Mesodermal cell (in vitro differentiated cells): Measurements from ENCODE around the gene POGLUT3.

Experiments
- H3K27ac ChIP-seq: 2 replicates; pipeline ENCODE4 v1.7.0; 2013; ENCODE audit warnings: mild to moderate bottlenecking, low read depth, low read length, moderate library complexity; ENCODE audit not compliant: severe bottlenecking
- H3K36me3 ChIP-seq: 2 replicates; pipeline ENCODE4 v1.7.1; 2013; ENCODE audit warnings: mild to moderate bottlenecking, low read length, moderate library complexity; ENCODE audit not compliant: control insufficient read depth, insufficient read depth
- H3K4me1 ChIP-seq: one replicate; pipeline ENCODE4 v1.7.1; 2013; ENCODE audit warnings: mild to moderate bottlenecking, low read length; ENCODE audit not compliant: insufficient read depth, control insufficient read depth, poor library complexity, severe bottlenecking
- H3K4me3 ChIP-seq: 2 replicates; pipeline ENCODE4 v1.7.0; 2013; ENCODE audit warnings: low read length, control low read depth, mild to moderate bottlenecking; ENCODE audit not compliant: insufficient read depth, poor library complexity, severe bottlenecking; ENCODE audit errors: extremely low read depth
- H3K9me3 ChIP-seq: 2 replicates; pipeline ENCODE4 v1.7.1; 2013; ENCODE audit warnings: mild to moderate bottlenecking, low read length, moderate library complexity; ENCODE audit not compliant: control insufficient read depth
- WGBS, 2 experiments: methylation state at CpG; one replicate each; pipeline ENCODE4 v1.1.5; 2013; ENCODE audit warnings: missing lambda C conversion rate in 2 of 2; ENCODE audit not compliant: insufficient coverage in 2 of 2; 5-methylcytosine and 5-hydroxymethylcytosine counted together

POGLUT3 gene

GRCh38 chr11:108527382-108527781, 29.2 kb upstream of the POGLUT3 start:
- Histone ChIP-seq H3K27ac (no peak overlapping the region), H3K4me3 (no peak overlapping the region), H3K9me3 (no peaks in the 10 kb centered on the region), H3K36me3 (no peaks in the 10 kb centered on the region), H3K4me1 (no peaks in the 10 kb centered on the region)
- WGBS, 2 experiments, result 94 to 98% methylated on average over 4 of the region's 6 CpGs

GRCh38 chr11:108525161-108525560, 27.0 kb upstream of the POGLUT3 start:
- no peaks in the 10 kb centered on the region for H3K9me3 ChIP-seq
- no peaks in the 10 kb centered on the region for H3K4me1 ChIP-seq
- H3K4me3 ChIP-seq, result no peak overlapping the region
- no peak overlapping the region for H3K27ac ChIP-seq
- 70 to 100% methylated on average over 1 of the region's 1 CpG for WGBS, 2 experiments
- no peaks in the 10 kb centered on the region for H3K36me3 ChIP-seq

- H3K9me3 ChIP-seq, result no peaks in the 10 kb centered on the region
- no peak overlapping the region for H3K4me3 ChIP-seq
- no peaks in the 10 kb centered on the region for H3K4me1 ChIP-seq
- no peaks in the 10 kb centered on the region for H3K36me3 ChIP-seq
- no peak overlapping the region for H3K27ac ChIP-seq
Measured at GRCh38 chr11:108524422-108524821, 26.2 kb upstream of the POGLUT3 start.

- Histone ChIP-seq H3K9me3 (no peaks in the 10 kb centered on the region), H3K4me1 (no peaks in the 10 kb centered on the region), H3K4me3 (no peak overlapping the region), H3K27ac (no peak overlapping the region), H3K36me3 (no peaks in the 10 kb centered on the region)
- 86% methylated on average over 1 of the region's 1 CpG; no CpG with 5 or more reads in 1 of the 2 experiments for WGBS, 2 experiments
Measured at GRCh38 chr11:108522318-108522717, 24.1 kb upstream of the POGLUT3 start.

GRCh38 chr11:108518581-108518980, 20.4 kb upstream of the POGLUT3 start:
- H3K27ac ChIP-seq, result no peak overlapping the region
- no peaks in the 10 kb centered on the region for H3K36me3 ChIP-seq
- no peaks in the 10 kb centered on the region for H3K9me3 ChIP-seq
- no peaks in the 10 kb centered on the region for H3K4me1 ChIP-seq
- no peak overlapping the region for H3K4me3 ChIP-seq
- 86 to 88% methylated on average over 9 to 10 of the region's 10 CpGs for WGBS, 2 experiments

GRCh38 chr11:108516125-108516524, 17.9 kb upstream of the POGLUT3 start:
- Histone ChIP-seq H3K9me3 (no peaks in the 10 kb centered on the region), H3K36me3 (no peaks in the 10 kb centered on the region), H3K4me1 (no peaks in the 10 kb centered on the region), H3K27ac (no peak overlapping the region), H3K4me3 (no peak overlapping the region)
- WGBS, 2 experiments, result 92 to 100% methylated on average over 2 to 4 of the region's 4 CpGs

- WGBS, 2 experiments, result 83% methylated on average over 1 of the region's 2 CpGs; no CpG with 5 or more reads in 1 of the 2 experiments
- H3K9me3 ChIP-seq, result peaks cover 3% of the 10 kb centered on the region
Measured at GRCh38 chr11:108512708-108513107, 14.5 kb upstream of the POGLUT3 start.

GRCh38 chr11:108511851-108512474, 13.8 kb upstream of the POGLUT3 start:
- H3K4me3 ChIP-seq, result no peak overlapping the region
- WGBS, 2 experiments, result 71 to 100% methylated on average over 1 of the region's 2 CpGs
- H3K36me3 ChIP-seq, result no peaks in the 10 kb centered on the region
- peaks cover 3% of the 10 kb centered on the region for H3K9me3 ChIP-seq
- H3K27ac ChIP-seq, result no peak overlapping the region
- H3K4me1 ChIP-seq, result no peaks in the 10 kb centered on the region

More at GRCh38 chr11:108512708-108513107, 14.5 kb upstream of the POGLUT3 start:
- H3K4me1 ChIP-seq, result no peaks in the 10 kb centered on the region
- no peak overlapping the region for H3K4me3 ChIP-seq
- no peaks in the 10 kb centered on the region for H3K36me3 ChIP-seq
- H3K27ac ChIP-seq, result no peak overlapping the region

- no peaks in the 10 kb centered on the region for H3K4me1 ChIP-seq
- no peaks in the 10 kb centered on the region for H3K36me3 ChIP-seq
- peaks cover 3% of the 10 kb centered on the region for H3K9me3 ChIP-seq
- 80 to 85% methylated on average over 2 of the region's 3 CpGs for WGBS, 2 experiments
- no peak overlapping the region for H3K27ac ChIP-seq
- no peak overlapping the region for H3K4me3 ChIP-seq
Measured at GRCh38 chr11:108508653-108509593, 10.7 kb upstream of the POGLUT3 start.

GRCh38 chr11:108501396-108501795, 3.2 kb upstream of the POGLUT3 start:
- Histone ChIP-seq H3K4me3 (no peak overlapping the region), H3K27ac (no peak overlapping the region), H3K4me1 (peaks cover 28% of the 10 kb centered on the region), H3K36me3 (no peaks in the 10 kb centered on the region), H3K9me3 (no peaks in the 10 kb centered on the region)
- WGBS, 2 experiments, result 94 to 100% methylated on average over 1 to 3 of the region's 5 CpGs

- no peaks in the 10 kb centered on the region for H3K9me3 ChIP-seq
- no peaks in the 10 kb centered on the region for H3K36me3 ChIP-seq
- WGBS, 2 experiments, result no CpG with 5 or more reads among the region's 2 CpGs
- no peak overlapping the region for H3K4me3 ChIP-seq
- H3K27ac ChIP-seq, result no peak overlapping the region
- peaks cover 32% of the 10 kb centered on the region for H3K4me1 ChIP-seq
Measured at GRCh38 chr11:108500721-108501120, 2.5 kb upstream of the POGLUT3 start.
